Occipital lobe (tissue), 2 donors: Measurements from ENCODE around the gene USP32. TPM values are rescaled to one million over a fixed set of nuclear protein-coding genes. Genes with fewer than 3 reads are reported as not detected.

Source experiments
- DNase-seq: peaks from one replicate; lab custom pipeline; 2025; lab: John Stamatoyannopoulos, UW
- total RNA-seq: library from RNA; depleted of rRNA; stranded (reverse); fragments of >200 nt; gene quantifications from one replicate; pipeline ENCODE4 v1.2.3, GENCODE V29; 2014

Gene USP32
- total RNA-seq, 1 donor from 2014 or later = 71.0 TPM

DNA sequence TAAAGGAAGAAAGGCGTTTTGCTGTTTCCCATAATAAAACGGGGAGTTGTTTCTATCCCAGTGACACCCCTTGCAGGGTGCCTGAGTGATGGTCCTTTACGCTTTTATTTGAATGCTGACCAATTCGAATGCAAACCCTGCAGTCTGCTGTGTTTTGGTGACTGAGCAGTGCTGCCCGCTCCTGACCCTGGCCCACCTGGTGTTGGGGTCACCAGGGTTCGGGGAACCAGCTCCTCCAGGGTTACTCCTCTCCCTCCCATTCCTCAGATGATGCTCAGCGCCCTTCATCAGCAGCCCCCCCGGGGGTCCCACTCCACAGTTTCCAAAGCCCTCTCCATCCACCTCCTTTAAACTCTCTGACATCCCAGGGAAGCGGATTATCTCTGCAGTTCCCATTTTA is 236.1 kb downstream of the USP32 start:
- no peak for DNase-seq

- DNase-seq = no peak
Observed at GRCh38 chr17:60155427-60155814, 236.5 kb downstream of the USP32 start.

GRCh38 chr17:60154616-60155426 is 237.1 kb downstream of the USP32 start:
- peak; percentile 31 for DNase-seq

DNA sequence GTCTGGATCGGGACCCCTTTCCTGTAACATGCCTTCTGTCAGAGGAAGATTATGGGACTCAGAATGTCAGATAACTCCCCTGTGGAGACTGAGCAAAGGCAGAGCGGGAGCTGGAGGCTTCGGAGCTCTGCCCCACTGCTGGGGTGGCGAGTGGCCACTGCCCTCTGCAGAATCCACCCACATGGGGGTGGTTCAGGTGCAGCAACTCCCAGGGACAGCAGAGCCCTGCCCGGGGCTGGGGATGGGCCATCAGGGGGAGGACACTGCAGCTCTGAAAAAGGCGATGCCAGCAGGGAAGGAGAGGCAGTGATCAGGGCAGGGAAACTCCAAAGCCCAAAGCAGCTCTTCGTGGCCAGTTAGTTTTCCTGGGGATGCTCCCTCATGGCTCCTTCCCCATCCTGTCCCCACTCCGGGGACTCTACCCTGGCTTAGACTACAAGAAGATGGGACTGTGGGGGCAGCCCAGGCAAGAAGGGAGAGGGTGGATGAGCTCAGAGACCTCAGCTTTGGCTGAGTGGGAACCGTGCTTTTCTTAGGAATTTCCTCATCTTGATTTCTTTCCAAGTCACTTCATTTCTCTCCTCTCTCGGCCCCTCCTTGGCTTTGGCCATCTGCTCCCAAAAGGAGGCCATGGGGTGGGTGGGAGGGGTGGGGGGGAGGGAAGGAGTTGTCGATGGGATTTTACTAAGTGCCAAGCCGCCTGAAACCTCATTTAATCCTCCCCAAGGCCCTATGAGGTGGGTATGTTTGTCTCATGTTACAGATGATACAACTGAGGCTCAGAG is 238.1 kb downstream of the USP32 start:
- DNase-seq = no peak

DNA sequence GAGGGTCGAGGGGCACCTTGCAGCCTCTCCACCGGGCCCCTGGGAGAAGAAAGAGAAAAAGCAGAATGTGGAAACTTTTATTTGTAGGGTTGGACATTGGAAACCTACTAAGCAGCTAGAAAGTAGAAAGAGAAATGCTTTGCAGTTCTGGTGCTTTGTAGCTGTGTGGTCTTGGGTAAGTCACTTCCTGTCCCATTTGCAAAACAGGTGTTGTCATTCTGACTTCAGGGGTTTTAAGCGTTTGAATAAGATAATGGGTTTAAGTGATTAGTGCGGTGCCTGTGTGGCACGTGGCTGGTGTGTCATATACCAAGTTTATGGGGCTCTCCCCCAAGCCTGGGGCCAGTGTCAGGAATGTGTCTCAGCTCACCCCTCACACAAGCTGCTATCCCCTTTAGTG is 240.6 kb downstream of the USP32 start:
- no peak for DNase-seq

DNA sequence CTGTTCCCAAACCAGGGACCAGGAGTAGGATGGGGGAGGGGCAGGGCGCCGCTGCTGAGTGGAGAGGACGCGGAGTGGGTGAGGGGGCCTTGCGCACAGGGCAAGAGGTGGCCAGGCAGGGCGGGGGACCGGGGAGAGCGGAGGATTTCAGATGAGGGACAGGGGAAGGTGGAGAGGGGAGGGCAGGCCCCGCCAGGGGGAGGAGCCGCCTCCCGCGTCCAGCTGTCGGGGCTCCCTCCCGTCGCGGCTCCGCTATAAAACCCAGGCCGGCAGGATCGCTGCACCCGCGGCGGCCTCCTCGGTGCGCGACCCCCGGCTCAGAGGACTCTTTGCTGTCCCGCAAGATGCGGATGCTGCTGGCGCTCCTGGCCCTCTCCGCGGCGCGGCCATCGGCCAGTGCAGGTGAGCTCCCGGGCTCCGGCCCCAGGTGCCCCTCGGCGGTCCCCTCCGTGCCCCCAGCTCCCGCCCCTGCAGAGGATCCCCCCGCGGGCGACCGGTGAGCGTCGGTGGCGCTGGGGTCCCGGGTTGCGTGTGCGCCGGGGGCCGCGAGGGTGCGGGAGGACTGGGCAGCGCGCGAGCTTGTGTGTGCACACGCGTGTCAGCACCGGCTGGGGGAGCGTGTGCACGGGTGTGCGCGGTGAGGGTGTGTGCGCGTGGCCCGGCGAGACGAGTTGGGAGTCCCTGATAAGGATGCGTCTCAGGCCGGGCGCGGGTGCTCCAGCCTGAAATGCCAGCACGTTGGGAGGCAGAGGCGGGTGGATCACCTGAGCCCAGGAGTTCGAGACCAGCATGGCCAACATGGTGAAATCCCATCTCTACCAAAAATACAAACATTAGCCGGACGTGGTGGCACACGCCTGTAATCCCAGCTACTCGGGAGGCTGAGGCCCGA is 242.0 kb downstream of the USP32 start, which contains the start of gene CA4:
TSS of gene CA4 (plus strand) at position 283 of the 892 bp plus-strand sequence. CDS start at position 345, 62 bp downstream.
- no peak for DNase-seq

- DNase-seq = no peak
Observed at GRCh38 chr17:60148373-60148772, 243.6 kb downstream of the USP32 start.

- DNase-seq = no peak
Observed at GRCh38 chr17:60147553-60148223, 244.2 kb downstream of the USP32 start.

GRCh38 chr17:60146206-60146605 is 245.7 kb downstream of the USP32 start:
- no peak for DNase-seq

- DNase-seq = no peak
Observed at GRCh38 chr17:60145006-60145935, 246.7 kb downstream of the USP32 start.

GRCh38 chr17:60142872-60143499 is 248.9 kb downstream of the USP32 start:
- DNase-seq = peak; percentile 57

DNA sequence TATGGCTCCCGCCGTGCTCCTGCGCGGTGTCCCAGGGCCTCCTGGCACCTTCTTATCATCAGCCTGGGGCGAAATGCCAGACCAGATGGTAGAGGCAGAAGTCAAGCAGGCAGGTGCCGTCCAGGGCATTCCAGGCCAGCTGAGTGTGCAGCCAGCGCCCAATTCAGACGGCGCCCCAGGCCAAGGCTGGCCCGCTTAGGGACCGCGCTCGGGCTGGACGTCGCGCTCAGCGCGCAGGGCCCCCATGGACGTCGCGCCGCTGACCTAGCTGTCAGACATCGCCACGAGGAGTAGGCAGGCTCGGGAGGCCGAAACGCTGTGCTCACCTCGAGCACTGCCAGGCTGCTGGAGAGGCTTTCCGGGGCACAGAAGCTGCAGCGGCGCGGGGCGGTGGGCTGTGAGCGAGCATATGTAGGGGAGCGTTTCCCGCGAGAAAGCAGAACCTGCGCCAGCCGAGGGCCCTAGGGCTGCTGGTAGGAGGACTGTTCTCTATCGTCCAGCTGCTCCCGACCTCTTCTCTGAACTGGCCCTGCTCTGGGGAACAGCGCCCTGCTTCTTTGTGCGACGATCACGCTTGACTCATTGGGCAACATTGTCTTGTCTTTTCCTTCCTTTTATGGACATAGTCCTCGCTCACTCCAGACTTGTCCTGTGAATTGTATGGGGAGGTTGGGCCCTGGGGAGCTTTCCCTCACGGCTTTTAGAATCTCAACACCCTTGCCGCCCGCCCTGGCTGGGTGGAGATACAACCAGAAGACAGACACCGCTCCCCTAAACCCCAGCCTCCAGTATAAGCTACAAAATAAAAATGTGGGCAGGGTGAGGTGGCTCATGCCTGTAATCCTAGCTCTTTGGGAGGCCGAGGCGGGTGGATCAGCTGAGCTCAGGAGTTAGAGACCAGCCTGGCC is 250.6 kb downstream of the USP32 start:
- no peak for DNase-seq

GRCh38 chr17:60139438-60140285 is 252.3 kb downstream of the USP32 start:
- no peak for DNase-seq

- no peak for DNase-seq
Observed at GRCh38 chr17:60138769-60139437, 253.0 kb downstream of the USP32 start.

GRCh38 chr17:60137731-60138130 is 254.2 kb downstream of the USP32 start:
- DNase-seq = no peak

DNA sequence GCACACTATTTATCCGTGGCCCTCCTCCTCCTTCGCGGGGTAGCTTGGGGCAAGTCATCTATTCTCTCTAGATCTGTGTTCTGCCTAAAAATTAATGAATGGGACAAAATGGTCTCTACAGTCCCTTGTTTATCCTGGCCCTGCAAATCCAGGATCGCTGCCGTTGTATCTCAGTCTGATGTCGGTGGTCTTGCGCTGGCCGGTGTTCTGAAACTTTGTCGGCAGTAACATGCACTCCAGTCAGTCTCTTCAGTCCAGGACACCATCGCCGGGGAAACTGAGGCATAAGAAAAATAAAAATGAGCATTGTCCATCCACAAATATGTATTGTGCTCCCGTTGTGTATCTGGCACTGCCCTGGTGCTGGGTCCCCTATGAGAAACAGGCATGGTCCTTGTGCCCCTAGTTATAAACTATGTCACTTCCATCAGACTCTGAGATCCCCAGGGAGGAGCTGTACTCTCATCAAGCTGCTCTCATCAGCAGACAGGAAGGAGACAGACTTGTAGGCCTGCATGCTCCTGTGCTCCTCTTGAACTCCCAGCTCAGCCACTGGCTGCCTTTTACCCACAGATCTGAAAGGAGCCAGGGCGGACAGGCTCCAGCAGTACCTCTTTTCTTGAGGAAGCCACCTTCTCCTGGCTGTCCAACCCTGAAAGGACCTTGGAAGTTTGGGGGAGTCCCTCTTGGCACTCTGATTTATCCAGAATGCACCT is 255.8 kb downstream of the USP32 start:
- no peak for DNase-seq
